Panc1 (cell line): ENCODE results near the gene ATG10.

Experiments used
- TCF7L2 ChIP-seq: IDR thresholded peaks from 2 replicates; pipeline ENCODE4 v1.6.1; 2011; ENCODE audit warnings: mild to moderate bottlenecking, low read depth, low read length, inconsistent platforms
- TF ChIP-seq, protein P1 (sequence below): fragments of 450-650 bp; IDR thresholded peaks from 2 replicates; pipeline ENCODE4 v1.5.1; 2017; ENCODE audit warnings: mild to moderate bottlenecking
- TF ChIP-seq, protein P2 (sequence below), 2 experiments: IDR thresholded peaks; 2 replicates each; pipeline ENCODE4 v1.6.1; 2011 to 2012; ENCODE audit warnings: low read depth in 2 of 2, control low read depth in 1 of 2, low read length in 1 of 2, mild to moderate bottlenecking in 1 of 2, moderate library complexity in 1 of 2; ENCODE audit not compliant: insufficient read depth in 1 of 2

DNA sequence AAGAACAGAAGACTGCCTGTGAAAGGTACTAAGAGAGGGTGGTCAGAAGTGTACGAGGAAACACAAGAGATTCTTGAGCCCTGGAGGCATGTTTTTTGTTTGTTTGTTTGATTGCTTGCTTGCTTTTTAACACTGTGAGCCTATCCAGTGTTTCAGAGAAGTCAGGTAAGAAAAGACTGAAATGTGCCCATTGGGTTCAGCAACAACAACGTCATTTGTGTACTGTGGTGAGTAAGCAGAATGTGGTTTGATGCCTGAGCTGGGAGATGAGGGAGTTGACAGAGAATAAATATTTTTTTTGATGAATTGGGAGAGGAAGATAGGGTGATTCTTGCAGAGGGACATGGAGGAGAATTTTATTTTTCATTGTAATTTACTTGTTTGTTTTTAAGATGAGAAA, 233.2 kb downstream of the ATG10 start:
- TF ChIP-seq, protein P1, sequence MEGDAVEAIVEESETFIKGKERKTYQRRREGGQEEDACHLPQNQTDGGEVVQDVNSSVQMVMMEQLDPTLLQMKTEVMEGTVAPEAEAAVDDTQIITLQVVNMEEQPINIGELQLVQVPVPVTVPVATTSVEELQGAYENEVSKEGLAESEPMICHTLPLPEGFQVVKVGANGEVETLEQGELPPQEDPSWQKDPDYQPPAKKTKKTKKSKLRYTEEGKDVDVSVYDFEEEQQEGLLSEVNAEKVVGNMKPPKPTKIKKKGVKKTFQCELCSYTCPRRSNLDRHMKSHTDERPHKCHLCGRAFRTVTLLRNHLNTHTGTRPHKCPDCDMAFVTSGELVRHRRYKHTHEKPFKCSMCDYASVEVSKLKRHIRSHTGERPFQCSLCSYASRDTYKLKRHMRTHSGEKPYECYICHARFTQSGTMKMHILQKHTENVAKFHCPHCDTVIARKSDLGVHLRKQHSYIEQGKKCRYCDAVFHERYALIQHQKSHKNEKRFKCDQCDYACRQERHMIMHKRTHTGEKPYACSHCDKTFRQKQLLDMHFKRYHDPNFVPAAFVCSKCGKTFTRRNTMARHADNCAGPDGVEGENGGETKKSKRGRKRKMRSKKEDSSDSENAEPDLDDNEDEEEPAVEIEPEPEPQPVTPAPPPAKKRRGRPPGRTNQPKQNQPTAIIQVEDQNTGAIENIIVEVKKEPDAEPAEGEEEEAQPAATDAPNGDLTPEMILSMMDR = no peak
- TF ChIP-seq TCF7L2 = no peak
- TF ChIP-seq, protein P2, sequence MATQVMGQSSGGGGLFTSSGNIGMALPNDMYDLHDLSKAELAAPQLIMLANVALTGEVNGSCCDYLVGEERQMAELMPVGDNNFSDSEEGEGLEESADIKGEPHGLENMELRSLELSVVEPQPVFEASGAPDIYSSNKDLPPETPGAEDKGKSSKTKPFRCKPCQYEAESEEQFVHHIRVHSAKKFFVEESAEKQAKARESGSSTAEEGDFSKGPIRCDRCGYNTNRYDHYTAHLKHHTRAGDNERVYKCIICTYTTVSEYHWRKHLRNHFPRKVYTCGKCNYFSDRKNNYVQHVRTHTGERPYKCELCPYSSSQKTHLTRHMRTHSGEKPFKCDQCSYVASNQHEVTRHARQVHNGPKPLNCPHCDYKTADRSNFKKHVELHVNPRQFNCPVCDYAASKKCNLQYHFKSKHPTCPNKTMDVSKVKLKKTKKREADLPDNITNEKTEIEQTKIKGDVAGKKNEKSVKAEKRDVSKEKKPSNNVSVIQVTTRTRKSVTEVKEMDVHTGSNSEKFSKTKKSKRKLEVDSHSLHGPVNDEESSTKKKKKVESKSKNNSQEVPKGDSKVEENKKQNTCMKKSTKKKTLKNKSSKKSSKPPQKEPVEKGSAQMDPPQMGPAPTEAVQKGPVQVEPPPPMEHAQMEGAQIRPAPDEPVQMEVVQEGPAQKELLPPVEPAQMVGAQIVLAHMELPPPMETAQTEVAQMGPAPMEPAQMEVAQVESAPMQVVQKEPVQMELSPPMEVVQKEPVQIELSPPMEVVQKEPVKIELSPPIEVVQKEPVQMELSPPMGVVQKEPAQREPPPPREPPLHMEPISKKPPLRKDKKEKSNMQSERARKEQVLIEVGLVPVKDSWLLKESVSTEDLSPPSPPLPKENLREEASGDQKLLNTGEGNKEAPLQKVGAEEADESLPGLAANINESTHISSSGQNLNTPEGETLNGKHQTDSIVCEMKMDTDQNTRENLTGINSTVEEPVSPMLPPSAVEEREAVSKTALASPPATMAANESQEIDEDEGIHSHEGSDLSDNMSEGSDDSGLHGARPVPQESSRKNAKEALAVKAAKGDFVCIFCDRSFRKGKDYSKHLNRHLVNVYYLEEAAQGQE (IDR thresholded peaks at IDR 0.05; ENCODE audit: insufficient read depth in 1 of 2, low read depth in 2 of 2, low read length in 1 of 2) = no peak
